ENCODE data around the gene SMS.

Gene SMS

GRCh38 chrX:22025751-22026150 lies 85.2 kb downstream of the SMS start:
- Histone ChIP-seq H3K4me1 (ENCODE audit: control insufficient read depth in 1 of 2, insufficient read depth in 2 of 2, low read length in 2 of 2) (peaks cover 0 to 11% of the 10 kb centered on the region in 2 donors), H3K27ac (ENCODE audit: low read depth, low read length) (no peak overlapping the region), H3K9me3 (ENCODE audit: control insufficient read depth in 1 of 2, low read length in 2 of 2) (no peaks in the 10 kb centered on the region), H3K27me3 (ENCODE audit: control insufficient read depth in 1 of 2, insufficient read depth in 2 of 2, low read length in 2 of 2) (no peaks in the 10 kb centered on the region), H3K9ac (ENCODE audit: low read depth in 1 of 2, low read length in 2 of 2) (no peak overlapping the region), H3K36me3 (ENCODE audit: control insufficient read depth in 1 of 2, insufficient read depth in 2 of 2, low read length in 2 of 2) (no peaks in the 10 kb centered on the region), H3K4me3 (ENCODE audit: low read depth in 1 of 2, low read length in 2 of 2) (no peak overlapping the region)

GRCh38 chrX:22026731-22027130 lies 86.2 kb downstream of the SMS start:
- peaks cover 0 to 11% of the 10 kb centered on the region in 2 donors for H3K4me1 ChIP-seq (ENCODE audit: control insufficient read depth in 1 of 2, insufficient read depth in 2 of 2, low read length in 2 of 2)

GRCh38 chrX:22032084-22032483 lies 91.6 kb downstream of the SMS start, which contains the start of gene PHEX:
TSS of gene PHEX (plus strand) at chrX:22032325. CDS start at chrX:22033006, 681 bp downstream.
- Histone ChIP-seq H3K9me3 (ENCODE audit: control insufficient read depth in 1 of 2, low read length in 2 of 2) (no peaks in the 10 kb centered on the region), H3K4me1 (ENCODE audit: control insufficient read depth in 1 of 2, insufficient read depth in 2 of 2, low read length in 2 of 2) (no peaks in the 10 kb centered on the region), H3K27ac (ENCODE audit: low read depth, low read length) (no peak within 1 kb of the TSS), H3K4me3 (ENCODE audit: low read depth in 1 of 2, low read length in 2 of 2) (no peak within 1 kb of the TSS), H3K9ac (ENCODE audit: low read depth in 1 of 2, low read length in 2 of 2) (no peak within 1 kb of the TSS), H3K36me3 (ENCODE audit: control insufficient read depth in 1 of 2, insufficient read depth in 2 of 2, low read length in 2 of 2) (no peaks in the 10 kb centered on the region), H3K27me3 (ENCODE audit: control insufficient read depth in 1 of 2, insufficient read depth in 2 of 2, low read length in 2 of 2) (no peaks in the 10 kb centered on the region)

More at GRCh38 chrX:22026731-22027130, 86.2 kb downstream of the SMS start:
- Histone ChIP-seq H3K27me3 (ENCODE audit: control insufficient read depth in 1 of 2, insufficient read depth in 2 of 2, low read length in 2 of 2) (no peaks in the 10 kb centered on the region), H3K9me3 (ENCODE audit: control insufficient read depth in 1 of 2, low read length in 2 of 2) (no peaks in the 10 kb centered on the region), H3K27ac (ENCODE audit: low read depth, low read length) (no peak overlapping the region), H3K4me3 (ENCODE audit: low read depth in 1 of 2, low read length in 2 of 2) (no peak overlapping the region), H3K9ac (ENCODE audit: low read depth in 1 of 2, low read length in 2 of 2) (no peak overlapping the region), H3K36me3 (ENCODE audit: control insufficient read depth in 1 of 2, insufficient read depth in 2 of 2, low read length in 2 of 2) (no peaks in the 10 kb centered on the region)

GRCh38 chrX:22032506-22032905 lies 92.0 kb downstream of the SMS start:
- Histone ChIP-seq H3K4me3 (ENCODE audit: low read depth in 1 of 2, low read length in 2 of 2) (no peak overlapping the region), H3K27ac (ENCODE audit: low read depth, low read length) (no peak overlapping the region), H3K9me3 (ENCODE audit: control insufficient read depth in 1 of 2, low read length in 2 of 2) (no peaks in the 10 kb centered on the region), H3K9ac (ENCODE audit: low read depth in 1 of 2, low read length in 2 of 2) (no peak overlapping the region), H3K36me3 (ENCODE audit: control insufficient read depth in 1 of 2, insufficient read depth in 2 of 2, low read length in 2 of 2) (no peaks in the 10 kb centered on the region), H3K4me1 (ENCODE audit: control insufficient read depth in 1 of 2, insufficient read depth in 2 of 2, low read length in 2 of 2) (no peaks in the 10 kb centered on the region), H3K27me3 (ENCODE audit: control insufficient read depth in 1 of 2, insufficient read depth in 2 of 2, low read length in 2 of 2) (no peaks in the 10 kb centered on the region)

- no peak overlapping the region for H3K27ac ChIP-seq (ENCODE audit: low read depth, low read length)
- H3K27me3 ChIP-seq (ENCODE audit: control insufficient read depth in 1 of 2, insufficient read depth in 2 of 2, low read length in 2 of 2): no peaks in the 10 kb centered on the region
- no peak overlapping the region for H3K4me3 ChIP-seq (ENCODE audit: low read depth in 1 of 2, low read length in 2 of 2)
- H3K9ac ChIP-seq (ENCODE audit: low read depth in 1 of 2, low read length in 2 of 2): no peak overlapping the region
- H3K9me3 ChIP-seq (ENCODE audit: control insufficient read depth in 1 of 2, low read length in 2 of 2): no peaks in the 10 kb centered on the region
- no peaks in the 10 kb centered on the region for H3K36me3 ChIP-seq (ENCODE audit: control insufficient read depth in 1 of 2, insufficient read depth in 2 of 2, low read length in 2 of 2)
- H3K4me1 ChIP-seq (ENCODE audit: control insufficient read depth in 1 of 2, insufficient read depth in 2 of 2, low read length in 2 of 2): no peaks in the 10 kb centered on the region
Measured at GRCh38 chrX:22033818-22034217, 93.3 kb downstream of the SMS start.

- Histone ChIP-seq H3K9ac (ENCODE audit: low read depth in 1 of 2, low read length in 2 of 2) (no peak overlapping the region), H3K27me3 (ENCODE audit: control insufficient read depth in 1 of 2, insufficient read depth in 2 of 2, low read length in 2 of 2) (no peaks in the 10 kb centered on the region), H3K36me3 (ENCODE audit: control insufficient read depth in 1 of 2, insufficient read depth in 2 of 2, low read length in 2 of 2) (no peaks in the 10 kb centered on the region), H3K4me1 (ENCODE audit: control insufficient read depth in 1 of 2, insufficient read depth in 2 of 2, low read length in 2 of 2) (no peaks in the 10 kb centered on the region), H3K4me3 (ENCODE audit: low read depth in 1 of 2, low read length in 2 of 2) (no peak overlapping the region), H3K27ac (ENCODE audit: low read depth, low read length) (no peak overlapping the region), H3K9me3 (ENCODE audit: control insufficient read depth in 1 of 2, low read length in 2 of 2) (no peaks in the 10 kb centered on the region)
Measured at GRCh38 chrX:22035236-22035635, 94.7 kb downstream of the SMS start.

GRCh38 chrX:22037225-22037624 lies 96.7 kb downstream of the SMS start:
- no peaks in the 10 kb centered on the region for H3K27me3 ChIP-seq (ENCODE audit: control insufficient read depth in 1 of 2, insufficient read depth in 2 of 2, low read length in 2 of 2)
- H3K9ac ChIP-seq (ENCODE audit: low read depth in 1 of 2, low read length in 2 of 2): no peak overlapping the region
- no peaks in the 10 kb centered on the region for H3K4me1 ChIP-seq (ENCODE audit: control insufficient read depth in 1 of 2, insufficient read depth in 2 of 2, low read length in 2 of 2)
- no peaks in the 10 kb centered on the region for H3K9me3 ChIP-seq (ENCODE audit: control insufficient read depth in 1 of 2, low read length in 2 of 2)
- H3K4me3 ChIP-seq (ENCODE audit: low read depth in 1 of 2, low read length in 2 of 2): no peak overlapping the region
- H3K36me3 ChIP-seq (ENCODE audit: control insufficient read depth in 1 of 2, insufficient read depth in 2 of 2, low read length in 2 of 2): no peaks in the 10 kb centered on the region
- no peak overlapping the region for H3K27ac ChIP-seq (ENCODE audit: low read depth, low read length)

GRCh38 chrX:22037911-22038537 lies 97.5 kb downstream of the SMS start:
- no peaks in the 10 kb centered on the region for H3K4me1 ChIP-seq (ENCODE audit: control insufficient read depth in 1 of 2, insufficient read depth in 2 of 2, low read length in 2 of 2)
- H3K9ac ChIP-seq (ENCODE audit: low read depth in 1 of 2, low read length in 2 of 2): no peak overlapping the region
- no peaks in the 10 kb centered on the region for H3K27me3 ChIP-seq (ENCODE audit: control insufficient read depth in 1 of 2, insufficient read depth in 2 of 2, low read length in 2 of 2)
- H3K4me3 ChIP-seq (ENCODE audit: low read depth in 1 of 2, low read length in 2 of 2): no peak overlapping the region
- H3K27ac ChIP-seq (ENCODE audit: low read depth, low read length): no peak overlapping the region
- no peaks in the 10 kb centered on the region for H3K9me3 ChIP-seq (ENCODE audit: control insufficient read depth in 1 of 2, low read length in 2 of 2)
- no peaks in the 10 kb centered on the region for H3K36me3 ChIP-seq (ENCODE audit: control insufficient read depth in 1 of 2, insufficient read depth in 2 of 2, low read length in 2 of 2)

- Histone ChIP-seq H3K27me3 (ENCODE audit: control insufficient read depth in 1 of 2, insufficient read depth in 2 of 2, low read length in 2 of 2) (no peaks in the 10 kb centered on the region), H3K27ac (ENCODE audit: low read depth, low read length) (no peak overlapping the region), H3K36me3 (ENCODE audit: control insufficient read depth in 1 of 2, insufficient read depth in 2 of 2, low read length in 2 of 2) (no peaks in the 10 kb centered on the region), H3K9me3 (ENCODE audit: control insufficient read depth in 1 of 2, low read length in 2 of 2) (no peaks in the 10 kb centered on the region), H3K9ac (ENCODE audit: low read depth in 1 of 2, low read length in 2 of 2) (no peak overlapping the region), H3K4me1 (ENCODE audit: control insufficient read depth in 1 of 2, insufficient read depth in 2 of 2, low read length in 2 of 2) (no peaks in the 10 kb centered on the region), H3K4me3 (ENCODE audit: low read depth in 1 of 2, low read length in 2 of 2) (no peak overlapping the region)
Measured at GRCh38 chrX:22039541-22039940, 99.0 kb downstream of the SMS start.

GRCh38 chrX:22040184-22040583 lies 99.7 kb downstream of the SMS start:
- no peaks in the 10 kb centered on the region for H3K4me1 ChIP-seq (ENCODE audit: control insufficient read depth in 1 of 2, insufficient read depth in 2 of 2, low read length in 2 of 2)
- no peak overlapping the region for H3K9ac ChIP-seq (ENCODE audit: low read depth in 1 of 2, low read length in 2 of 2)
- H3K27ac ChIP-seq (ENCODE audit: low read depth, low read length): no peak overlapping the region
- H3K27me3 ChIP-seq (ENCODE audit: control insufficient read depth in 1 of 2, insufficient read depth in 2 of 2, low read length in 2 of 2): no peaks in the 10 kb centered on the region
- no peaks in the 10 kb centered on the region for H3K9me3 ChIP-seq (ENCODE audit: control insufficient read depth in 1 of 2, low read length in 2 of 2)
- H3K36me3 ChIP-seq (ENCODE audit: control insufficient read depth in 1 of 2, insufficient read depth in 2 of 2, low read length in 2 of 2): no peaks in the 10 kb centered on the region
- no peak overlapping the region for H3K4me3 ChIP-seq (ENCODE audit: low read depth in 1 of 2, low read length in 2 of 2)

All from duodenal mucosa (tissue), 2 donors.